Measurements from ENCODE around the gene KCNJ4. TPM values are rescaled to one million over a fixed set of nuclear protein-coding genes. Genes with fewer than 3 reads are reported as not detected.

The KCNJ4 gene
- total and polyA plus RNA-seq, 5 donors = 15.7 to 40.5 (median 33.1) TPM

GRCh38 chr22:38489142-38489541 is 34.1 kb upstream of the KCNJ4 start:
- H3K4me1 ChIP-seq (ENCODE audit: control insufficient read depth, insufficient read depth, low read length) = no peaks in the 10 kb centered on the region
- no peak overlapping the region for H3K4me3 ChIP-seq (ENCODE audit: low read length)
- intact Hi-C loops (cut with DNase I) = no loop called here
- DNase-seq = no peak
- H3K9me3 ChIP-seq (ENCODE audit: control insufficient read depth, low read length) = no peaks in the 10 kb centered on the region
- ATAC-seq = no peak
- WGBS = 94% methylated on average over 17 of the region's 17 CpGs
- H3K27me3 ChIP-seq (ENCODE audit: control insufficient read depth, insufficient read depth) = no peaks in the 10 kb centered on the region
- H3K27ac ChIP-seq (ENCODE audit: low read length) = no peak overlapping the region

DNA sequence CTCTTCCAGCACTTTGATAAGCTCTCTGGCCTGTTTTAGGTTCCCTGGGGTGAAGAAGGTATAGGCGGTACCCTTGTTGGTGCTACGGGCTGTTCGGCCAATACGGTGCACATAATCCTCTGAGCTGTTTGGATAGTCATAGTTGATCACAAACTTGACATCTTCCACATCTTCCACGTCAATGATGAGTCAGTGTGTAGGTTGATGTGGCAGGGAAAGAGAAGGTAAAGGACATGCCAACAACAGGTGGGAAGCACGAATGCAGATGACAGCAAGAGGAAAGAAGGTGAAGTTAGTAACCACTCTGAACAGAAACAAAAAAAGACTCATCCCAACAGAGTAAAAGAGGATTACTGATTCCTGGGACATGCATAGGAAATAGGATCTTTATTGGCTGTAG is 32.9 kb upstream of the KCNJ4 start:
- Histone ChIP-seq H3K27me3 (ENCODE audit: control insufficient read depth, insufficient read depth) (no peaks in the 10 kb centered on the region), H3K9me3 (ENCODE audit: control insufficient read depth, low read length) (no peaks in the 10 kb centered on the region), H3K4me1 (ENCODE audit: control insufficient read depth, insufficient read depth, low read length) (no peaks in the 10 kb centered on the region), H3K4me3 (ENCODE audit: low read length) (no peak overlapping the region), H3K27ac (ENCODE audit: low read length) (no peak overlapping the region)
- ATAC-seq (no peak), DNase-seq (no peak)
- intact Hi-C loops (cut with DNase I) = no loop called here
- WGBS = 84% methylated on average over 6 of the region's 6 CpGs

GRCh38 chr22:38485783-38486182 is 30.8 kb upstream of the KCNJ4 start:
- no peak overlapping the region for H3K4me3 ChIP-seq (ENCODE audit: low read length)

GRCh38 chr22:38484244-38484643 is 29.2 kb upstream of the KCNJ4 start:
- H3K9me3 ChIP-seq (ENCODE audit: control insufficient read depth, low read length) = no peaks in the 10 kb centered on the region
- H3K4me3 ChIP-seq (ENCODE audit: low read length) = no peak overlapping the region
- WGBS = 68% methylated on average over 1 of the region's 1 CpG
- H3K27ac ChIP-seq (ENCODE audit: low read length) = no peak overlapping the region
- H3K4me1 ChIP-seq (ENCODE audit: control insufficient read depth, insufficient read depth, low read length) = no peaks in the 10 kb centered on the region
- DNase-seq (no peak), ATAC-seq (no peak)
- no peaks in the 10 kb centered on the region for H3K27me3 ChIP-seq (ENCODE audit: control insufficient read depth, insufficient read depth)
- intact Hi-C loops (cut with DNase I) = no loop called here

More at GRCh38 chr22:38485783-38486182, 30.8 kb upstream of the KCNJ4 start:
- Histone ChIP-seq H3K4me1 (ENCODE audit: control insufficient read depth, insufficient read depth, low read length) (no peaks in the 10 kb centered on the region), H3K27ac (ENCODE audit: low read length) (no peak overlapping the region), H3K9me3 (ENCODE audit: control insufficient read depth, low read length) (no peaks in the 10 kb centered on the region), H3K27me3 (ENCODE audit: control insufficient read depth, insufficient read depth) (no peaks in the 10 kb centered on the region)
- intact Hi-C loops (cut with DNase I) = no loop called here
- 53% methylated on average over 5 of the region's 5 CpGs for WGBS
- DNase-seq = no peak
- ATAC-seq = peak; percentile 50 to 51

DNA sequence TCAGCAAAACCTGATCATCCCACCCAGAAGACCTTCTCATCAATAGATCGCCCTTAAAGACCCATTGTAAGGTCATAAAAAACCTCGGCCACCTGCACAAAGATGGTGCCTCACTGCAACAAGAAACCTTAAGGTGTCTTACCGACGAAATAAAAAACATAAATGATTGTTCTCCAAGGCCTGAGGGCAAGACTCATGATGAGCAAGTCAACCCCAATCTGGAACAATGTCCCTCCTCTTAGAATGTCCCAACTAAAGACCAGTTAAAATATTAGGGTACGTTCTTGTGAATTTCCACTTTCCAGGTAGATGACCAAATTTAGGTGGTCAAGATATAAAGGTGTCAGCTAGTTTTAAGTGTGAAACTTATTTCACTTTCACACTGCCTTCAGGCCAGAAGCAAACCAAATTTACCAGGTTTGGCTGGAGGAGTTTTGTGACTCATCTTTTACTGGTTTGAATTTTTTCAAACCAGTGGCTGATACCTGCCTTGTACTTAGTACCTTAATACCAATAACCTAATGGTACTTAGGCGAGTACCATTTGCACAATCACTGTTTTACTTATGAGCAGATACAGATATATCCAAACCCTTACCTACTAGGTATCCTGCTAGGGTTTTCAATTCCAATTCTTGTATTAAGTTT is 27.8 kb upstream of the KCNJ4 start:
- no peak overlapping the region for H3K4me3 ChIP-seq (ENCODE audit: low read length)
- ATAC-seq = no peak
- H3K4me1 ChIP-seq (ENCODE audit: control insufficient read depth, insufficient read depth, low read length) = no peaks in the 10 kb centered on the region
- intact Hi-C loops (cut with DNase I) = no loop called here
- 97% methylated on average over 6 of the region's 6 CpGs for WGBS
- DNase-seq = no peak
- H3K27ac ChIP-seq (ENCODE audit: low read length) = no peak overlapping the region
- no peaks in the 10 kb centered on the region for H3K9me3 ChIP-seq (ENCODE audit: control insufficient read depth, low read length)
- H3K27me3 ChIP-seq (ENCODE audit: control insufficient read depth, insufficient read depth) = no peaks in the 10 kb centered on the region

DNA sequence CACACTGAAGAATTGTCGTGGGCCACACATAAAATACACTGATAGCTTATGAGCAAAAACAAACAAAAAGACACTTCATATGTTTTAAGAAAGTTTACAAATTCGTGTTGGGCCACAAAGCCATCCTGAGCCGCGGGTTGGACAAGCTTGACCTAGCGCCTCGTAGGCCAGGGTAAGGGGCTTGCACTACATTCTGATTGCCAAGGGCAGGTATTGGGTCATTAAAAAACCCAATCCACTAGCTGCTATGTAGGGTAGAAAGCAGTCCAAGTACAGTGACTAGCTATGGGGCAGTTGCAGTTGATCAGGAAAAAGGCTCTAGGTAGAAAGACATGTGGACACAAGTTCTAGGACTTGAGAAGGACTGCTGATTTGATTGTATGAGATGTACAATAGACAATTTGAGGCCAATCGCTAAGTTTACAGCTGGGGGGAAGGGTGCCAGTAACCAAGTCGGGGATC is 26.9 kb upstream of the KCNJ4 start:
- peak in 1 of 2 donors; percentile 14 for ATAC-seq
- no peaks in the 10 kb centered on the region for H3K27me3 ChIP-seq (ENCODE audit: control insufficient read depth, insufficient read depth)
- H3K9me3 ChIP-seq (ENCODE audit: control insufficient read depth, low read length) = no peaks in the 10 kb centered on the region
- WGBS = 93% methylated on average over 8 of the region's 8 CpGs
- H3K27ac ChIP-seq (ENCODE audit: low read length) = no peak overlapping the region
- H3K4me1 ChIP-seq (ENCODE audit: control insufficient read depth, insufficient read depth, low read length) = no peaks in the 10 kb centered on the region
- H3K4me3 ChIP-seq (ENCODE audit: low read length) = no peak overlapping the region
- DNase-seq = no peak
- intact Hi-C loops (cut with DNase I) = no loop called here

DNA sequence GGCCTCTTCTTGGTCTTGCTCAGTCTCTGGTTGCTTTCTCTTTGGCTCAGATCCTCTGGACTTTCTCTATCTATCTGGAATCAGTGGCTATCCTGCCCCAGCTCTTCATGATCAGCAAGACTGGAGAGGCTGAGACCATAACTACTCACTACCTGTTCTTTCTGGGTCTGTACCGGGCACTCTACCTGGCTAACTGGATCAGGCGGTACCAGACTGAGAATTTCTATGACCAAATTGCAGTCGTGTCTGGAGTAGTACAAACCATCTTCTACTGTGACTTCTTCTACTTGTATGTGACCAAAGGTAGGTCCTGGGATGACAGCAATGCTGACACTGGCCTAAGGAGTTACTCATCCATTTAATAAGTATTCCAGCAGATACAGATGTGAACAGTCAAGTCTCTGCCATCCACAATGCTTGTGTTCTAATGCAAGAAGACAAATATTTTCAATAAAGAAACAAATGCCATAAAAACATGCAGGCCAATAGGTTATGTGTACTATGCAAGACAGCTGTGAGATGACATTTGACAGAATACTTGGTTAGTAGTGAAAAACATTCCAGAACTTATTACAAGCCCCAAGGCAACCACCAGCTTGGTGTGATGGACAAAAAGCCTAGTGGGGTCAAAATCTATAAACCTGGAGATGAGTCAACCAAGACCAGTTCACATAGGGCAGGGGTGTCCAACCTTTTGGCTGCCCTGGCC is 26.3 kb upstream of the KCNJ4 start:
- no peak overlapping the region for H3K4me3 ChIP-seq (ENCODE audit: low read length)
- peak; percentile 13 to 15 for ATAC-seq
- H3K27ac ChIP-seq (ENCODE audit: low read length) = peak overlapping the region; percentile 43
- intact Hi-C loops (cut with DNase I) = no loop called here
- WGBS = 94% methylated on average over 3 of the region's 3 CpGs
- H3K4me1 ChIP-seq (ENCODE audit: control insufficient read depth, insufficient read depth, low read length) = no peaks in the 10 kb centered on the region
- DNase-seq = no peak
- H3K9me3 ChIP-seq (ENCODE audit: control insufficient read depth, low read length) = no peaks in the 10 kb centered on the region
- no peaks in the 10 kb centered on the region for H3K27me3 ChIP-seq (ENCODE audit: control insufficient read depth, insufficient read depth)

DNA sequence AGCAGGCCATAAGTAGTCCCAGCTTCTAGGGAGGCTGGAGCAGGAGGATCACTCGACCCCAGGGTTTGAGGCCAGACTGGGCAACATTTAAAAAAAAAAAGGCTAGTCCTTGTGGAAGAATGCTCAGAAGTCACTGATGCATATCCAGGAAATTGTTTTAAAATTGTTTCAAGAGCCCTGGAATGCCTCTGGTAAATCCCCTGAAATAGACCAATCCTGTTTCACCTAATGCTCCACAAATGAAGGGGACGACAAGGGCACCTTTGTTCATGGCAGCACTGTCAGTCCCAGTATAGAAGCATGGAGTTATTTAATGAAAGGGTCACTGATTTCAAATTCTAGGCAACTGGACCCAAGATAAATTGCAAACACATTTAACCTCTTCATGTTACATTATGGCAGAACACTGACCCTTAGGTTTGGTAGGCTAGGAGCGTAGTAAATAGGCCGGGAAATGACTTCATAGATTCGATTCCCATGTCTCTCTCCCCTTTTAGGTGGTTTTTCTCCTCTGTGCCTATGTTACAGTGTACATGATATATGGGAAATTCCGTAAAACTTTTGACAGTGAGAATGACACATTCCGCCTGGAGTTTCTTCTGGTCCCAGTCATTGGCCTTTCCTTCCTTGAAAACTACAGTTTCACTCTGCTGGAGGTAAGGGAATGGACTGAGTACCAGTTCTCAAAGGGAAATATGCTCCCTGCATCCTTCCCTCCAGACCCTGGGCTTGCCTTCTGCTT is 24.3 kb upstream of the KCNJ4 start:
- ATAC-seq (peak in 1 of 2 donors; percentile 8), DNase-seq (no peak)
- 76% methylated on average over 7 of the region's 7 CpGs for WGBS
- H3K4me1 ChIP-seq (ENCODE audit: control insufficient read depth, insufficient read depth, low read length) = no peaks in the 10 kb centered on the region
- no peak overlapping the region for H3K4me3 ChIP-seq (ENCODE audit: low read length)
- no peaks in the 10 kb centered on the region for H3K9me3 ChIP-seq (ENCODE audit: control insufficient read depth, low read length)
- peak overlapping the region; percentile 16 for H3K27ac ChIP-seq (ENCODE audit: low read length)
- intact Hi-C loops (cut with DNase I) = no loop called here
- no peaks in the 10 kb centered on the region for H3K27me3 ChIP-seq (ENCODE audit: control insufficient read depth, insufficient read depth)

DNA sequence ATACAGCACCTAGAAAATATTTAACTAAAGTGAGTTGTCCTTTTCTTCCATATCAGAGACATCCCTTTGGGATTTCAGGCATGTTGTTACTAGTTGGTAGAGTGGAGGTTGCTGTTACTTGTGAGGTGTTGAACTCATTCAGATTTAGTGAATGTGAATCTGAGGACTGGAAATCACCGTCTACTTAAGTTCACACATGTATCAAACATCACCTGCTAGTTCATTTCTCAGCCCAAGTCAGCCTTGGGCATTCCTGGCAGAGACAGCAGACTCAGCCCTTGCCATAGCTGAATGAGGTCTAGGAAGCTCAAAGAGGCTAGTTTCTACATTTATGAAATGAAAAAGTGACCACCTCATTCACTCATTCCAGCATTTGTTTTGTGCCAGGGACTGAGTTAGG is 22.6 kb upstream of the KCNJ4 start:
- H3K9me3 ChIP-seq (ENCODE audit: control insufficient read depth, low read length) = no peaks in the 10 kb centered on the region
- ATAC-seq (no peak), DNase-seq (no peak)
- H3K4me3 ChIP-seq (ENCODE audit: low read length) = no peak overlapping the region
- no peaks in the 10 kb centered on the region for H3K27me3 ChIP-seq (ENCODE audit: control insufficient read depth, insufficient read depth)
- WGBS = 80% methylated on average over 1 of the region's 1 CpG
- H3K27ac ChIP-seq (ENCODE audit: low read length) = no peak overlapping the region
- intact Hi-C loops (cut with DNase I) = no loop called here
- no peaks in the 10 kb centered on the region for H3K4me1 ChIP-seq (ENCODE audit: control insufficient read depth, insufficient read depth, low read length)

DNA sequence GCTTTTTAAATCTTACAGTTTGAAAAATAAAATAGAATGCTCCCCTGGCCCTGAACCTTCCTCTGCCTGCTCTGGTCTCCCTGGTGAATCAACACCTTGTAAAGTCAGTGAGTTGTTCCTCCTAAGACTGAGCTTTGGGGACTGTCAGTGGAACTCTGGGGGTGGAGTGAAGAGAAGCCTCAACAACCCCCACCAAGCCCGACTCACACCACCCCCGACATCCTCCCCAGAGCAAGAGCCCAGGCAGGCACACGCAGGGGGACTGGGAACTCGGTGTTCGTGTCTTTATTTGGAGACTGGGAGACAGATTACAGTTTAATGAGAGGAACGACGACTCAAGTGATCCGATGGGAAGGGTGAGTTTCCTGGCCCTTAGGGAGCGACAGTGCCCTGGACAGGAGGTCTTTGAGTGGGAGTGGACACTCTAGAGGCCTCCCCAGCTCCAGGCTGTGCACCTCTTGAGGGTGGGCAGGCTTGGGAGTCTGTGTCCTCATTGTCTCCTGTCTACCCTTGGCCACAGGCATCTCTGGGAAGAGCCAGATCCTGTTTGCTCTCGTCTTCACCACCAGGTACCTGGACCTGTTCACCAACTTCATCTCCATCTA is 19.1 kb upstream of the KCNJ4 start:
- Histone ChIP-seq H3K4me3 (ENCODE audit: low read length) (no peak overlapping the region), H3K27ac (ENCODE audit: low read length) (no peak overlapping the region), H3K4me1 (ENCODE audit: control insufficient read depth, insufficient read depth, low read length) (no peaks in the 10 kb centered on the region), H3K9me3 (ENCODE audit: control insufficient read depth, low read length) (no peaks in the 10 kb centered on the region), H3K27me3 (ENCODE audit: control insufficient read depth, insufficient read depth) (no peaks in the 10 kb centered on the region)
- DNase-seq (peak in 1 of 3 donors; percentile 38), ATAC-seq (no peak)
- intact Hi-C loops (cut with DNase I) = no loop called here
- 63% methylated on average over 10 of the region's 10 CpGs for WGBS

DNA sequence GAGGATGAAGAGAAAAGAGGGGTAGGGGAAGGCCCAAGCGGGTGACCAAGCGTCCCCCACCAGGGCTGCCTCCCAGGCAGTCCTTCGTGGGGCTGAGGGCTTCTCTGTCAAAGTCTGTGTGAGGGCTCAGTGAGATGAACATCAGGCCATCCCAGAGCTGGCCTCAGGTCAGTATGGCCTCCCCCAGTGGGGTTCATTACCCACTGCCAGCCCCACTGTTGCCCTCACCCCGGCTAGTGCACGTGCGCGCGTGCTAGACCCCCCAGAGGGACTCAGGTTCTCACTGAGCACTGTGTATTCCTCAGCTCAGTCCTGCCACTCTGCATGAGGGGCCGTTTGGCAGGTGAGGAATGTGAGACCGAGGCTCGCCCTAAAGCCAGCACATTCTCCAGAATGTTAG is 16.2 kb upstream of the KCNJ4 start:
- DNase-seq = peak in 2 of 3 donors; percentile 23 to 27
- H3K9me3 ChIP-seq (ENCODE audit: control insufficient read depth, low read length) = no peaks in the 10 kb centered on the region
- H3K27ac ChIP-seq (ENCODE audit: low read length) = no peak overlapping the region
- H3K27me3 ChIP-seq (ENCODE audit: control insufficient read depth, insufficient read depth) = no peaks in the 10 kb centered on the region
- H3K4me3 ChIP-seq (ENCODE audit: low read length) = no peak overlapping the region
- 86% methylated on average over 11 of the region's 11 CpGs for WGBS
- no peaks in the 10 kb centered on the region for H3K4me1 ChIP-seq (ENCODE audit: control insufficient read depth, insufficient read depth, low read length)
- intact Hi-C loops (cut with DNase I) = no loop called here
- ATAC-seq = no peak

Measured in right cardiac atrium (tissue), 5 donors.